GM21447 (cell line): Measurements from ENCODE around the gene SERPINA3.
"Not testable (repeated sequence)": the region's sequence is repeated elsewhere in the genome, so short reads cannot be mapped to it uniquely, and the experiment has no call there.

Experiments used
- ATAC-seq: cut with Tn5 transposase; IDR thresholded peaks from one replicate; pipeline ENCODE4 v1.9.1; 2021; ENCODE audit not compliant: unreplicated experiment

SERPINA3 gene

GRCh38 chr14:94631050-94631449 lies 18.9 kb downstream of the SERPINA3 start:
- ATAC-seq: no peak

- ATAC-seq: no peak
Measured at GRCh38 chr14:94631536-94632304, 19.5 kb downstream of the SERPINA3 start.

- ATAC-seq: no peak
Measured at GRCh38 chr14:94632305-94632590, 20.1 kb downstream of the SERPINA3 start.

GRCh38 chr14:94633121-94633520 lies 20.9 kb downstream of the SERPINA3 start:
- no peak for ATAC-seq

GRCh38 chr14:94635154-94635553 lies 23.0 kb downstream of the SERPINA3 start:
- no peak for ATAC-seq

GRCh38 chr14:94636744-94637412 lies 24.7 kb downstream of the SERPINA3 start:
- no peak for ATAC-seq

- not testable (repeated sequence) for ATAC-seq
Measured at GRCh38 chr14:94637814-94638213, 25.6 kb downstream of the SERPINA3 start.

- ATAC-seq: no peak
Measured at GRCh38 chr14:94638339-94638738, 26.1 kb downstream of the SERPINA3 start.

GRCh38 chr14:94638961-94639817 lies 27.0 kb downstream of the SERPINA3 start:
- no peak for ATAC-seq

GRCh38 chr14:94640721-94641631 lies 28.8 kb downstream of the SERPINA3 start:
- no peak for ATAC-seq

GRCh38 chr14:94641632-94641955 lies 29.4 kb downstream of the SERPINA3 start:
- no peak for ATAC-seq

GRCh38 chr14:94643316-94644101 lies 31.3 kb downstream of the SERPINA3 start:
- no peak for ATAC-seq

GRCh38 chr14:94644102-94644535 lies 31.9 kb downstream of the SERPINA3 start:
- no peak for ATAC-seq

GRCh38 chr14:94646066-94646465 lies 33.9 kb downstream of the SERPINA3 start:
- no peak for ATAC-seq

- no peak for ATAC-seq
Measured at GRCh38 chr14:94646481-94646880, 34.3 kb downstream of the SERPINA3 start.

- ATAC-seq: no peak
Measured at GRCh38 chr14:94648801-94649200, 36.6 kb downstream of the SERPINA3 start.

- no peak for ATAC-seq
Measured at GRCh38 chr14:94649543-94650443, 37.6 kb downstream of the SERPINA3 start.

- no peak for ATAC-seq
Measured at GRCh38 chr14:94650444-94650775, 38.2 kb downstream of the SERPINA3 start.
